Activated CD4-positive, alpha-beta T cell treated with anti-CD3 and anti-CD28 coated beads, Interleukin-2, amount 10 ng/mL, durations not matched to agents 7 days and 5 days (primary cell): ENCODE measurements around the gene URB1. TPM values are rescaled to one million over a fixed set of nuclear protein-coding genes. Genes with fewer than 3 reads are reported as not detected.
A peak's percentile ranks its signal among the peaks of the same experiment; 100 is the strongest.
"Not testable (repeated sequence)": the region's sequence is repeated elsewhere in the genome, so short reads cannot be mapped to it uniquely, and the experiment has no call there.

Experiments used
- CTCF ChIA-PET: fragments of 350-600 bp; sonication (Branson Sonifier 250); formaldehyde crosslinking; loops from one replicate; lab custom pipeline; 2021; ENCODE audit warnings: antibody characterized with exemption; lab: Charles Lee
- POLR2A ChIA-PET: fragments of 350-600 bp; sonication (Branson Sonifier 250); formaldehyde crosslinking; loops from one replicate; lab custom pipeline; 2021; ENCODE audit warnings: antibody characterized with exemption; lab: Charles Lee
- DNase-seq: peaks from one replicate; pipeline ENCODE4 v3.0.0-alpha.2; 2020
- H3K27ac Mint-ChIP-seq: one replicate; pipeline ENCODE4 v1.8.0; 2021; ENCODE audit warnings: mild to moderate bottlenecking, moderate library complexity, mixed read lengths
- H3K27me3 Mint-ChIP-seq: one replicate; pipeline ENCODE4 v1.8.0; 2021; ENCODE audit warnings: mixed read lengths
- H3K36me3 Mint-ChIP-seq: one replicate; pipeline ENCODE4 v1.8.0; 2021; ENCODE audit warnings: low read depth, mixed read lengths
- H3K4me1 Mint-ChIP-seq: one replicate; pipeline ENCODE4 v1.8.0; 2021; ENCODE audit warnings: mixed read lengths
- H3K4me3 Mint-ChIP-seq: one replicate; pipeline ENCODE4 v1.8.0; 2021; ENCODE audit warnings: mild to moderate bottlenecking, moderate library complexity, mixed read lengths
- H3K9me3 Mint-ChIP-seq: one replicate; pipeline ENCODE4 v1.8.0; 2021; ENCODE audit warnings: mixed read lengths
- total RNA-seq, 2 experiments: library from RNA; stranded (reverse); gene quantifications; one replicate each; pipeline ENCODE4 v1.2.3, GENCODE V29; 2021

Gene URB1
- 10 to 100 TPM; 16.3 to 16.9 TPM for total RNA-seq

GRCh38 chr21:32392880-32393676 lies at the start of gene URB1:
Gene URB1, minus strand, starts transcription at chr21:32393012. Its CDS starts 102 bp downstream, at chr21:32392910.
- peak within 1 kb of the TSS; percentile 94 for H3K27ac Mint-ChIP-seq
- no peaks in the 10 kb centered on the region for H3K9me3 Mint-ChIP-seq
- peaks cover 51% of the 10 kb centered on the region for H3K4me1 Mint-ChIP-seq
- DNase-seq, result peak; percentile 94
- H3K36me3 Mint-ChIP-seq, result peaks cover 18% of the 10 kb centered on the region
- H3K27me3 Mint-ChIP-seq, result peaks cover 8% of the 10 kb centered on the region
- ChIA-PET CTCF (no interaction called here), POLR2A (no interaction called here)
- peak within 1 kb of the TSS; percentile 83 for H3K4me3 Mint-ChIP-seq

GRCh38 chr21:32437729-32438128 lies 44.9 kb upstream of the URB1 start:
- H3K36me3 Mint-ChIP-seq, result no peaks in the 10 kb centered on the region
- ChIA-PET CTCF (interaction anchor here (0.5 kb wide), 1 partner anchor 78 kb away, joined by 6 read pairs; no protein-coding TSS in a partner anchor), POLR2A (no interaction called here)
- no peak overlapping the region for H3K4me3 Mint-ChIP-seq
- H3K9me3 Mint-ChIP-seq, result peaks cover 2% of the 10 kb centered on the region
- H3K27ac Mint-ChIP-seq, result no peak overlapping the region
- peaks cover 8% of the 10 kb centered on the region for H3K4me1 Mint-ChIP-seq
- H3K27me3 Mint-ChIP-seq, result no peaks in the 10 kb centered on the region
- DNase-seq, result no peak

GRCh38 chr21:32432982-32433660 lies 40.3 kb upstream of the URB1 start:
- H3K4me3 Mint-ChIP-seq, POLR2A ChIA-PET: not testable (repeated sequence)

GRCh38 chr21:32427958-32428623 lies 35.3 kb upstream of the URB1 start:
- H3K27ac Mint-ChIP-seq, result no peak overlapping the region
- H3K27me3 Mint-ChIP-seq, result no peaks in the 10 kb centered on the region
- H3K4me1 Mint-ChIP-seq, result no peaks in the 10 kb centered on the region
- H3K4me3 Mint-ChIP-seq, result no peak overlapping the region
- DNase-seq, result no peak
- peaks cover 2% of the 10 kb centered on the region for H3K9me3 Mint-ChIP-seq
- H3K36me3 Mint-ChIP-seq, result peaks cover 3% of the 10 kb centered on the region
- ChIA-PET CTCF (interaction anchor here (1.7 kb wide), 1 partner anchor 10 kb away, joined by 3 read pairs; no protein-coding TSS in a partner anchor), POLR2A (no interaction called here)

More at GRCh38 chr21:32432982-32433660, 40.3 kb upstream of the URB1 start:
- DNase-seq, H3K27ac Mint-ChIP-seq, H3K36me3 Mint-ChIP-seq, CTCF ChIA-PET, H3K4me1 Mint-ChIP-seq, H3K27me3 Mint-ChIP-seq, H3K9me3 Mint-ChIP-seq: not testable (repeated sequence)

GRCh38 chr21:32426592-32427051 lies 33.8 kb upstream of the URB1 start:
- no peak overlapping the region for H3K27ac Mint-ChIP-seq
- CTCF ChIA-PET, result interaction anchor here (1.2 kb wide), 1 partner anchor 174 kb away, joined by 4 read pairs; no protein-coding TSS in a partner anchor
- no peaks in the 10 kb centered on the region for H3K27me3 Mint-ChIP-seq
- peaks cover 4% of the 10 kb centered on the region for H3K36me3 Mint-ChIP-seq
- no peak for DNase-seq
- H3K4me1 Mint-ChIP-seq, result no peaks in the 10 kb centered on the region
- POLR2A ChIA-PET, result no interaction called here
- peaks cover 5% of the 10 kb centered on the region for H3K9me3 Mint-ChIP-seq
- H3K4me3 Mint-ChIP-seq, result no peak overlapping the region

GRCh38 chr21:32426066-32426465 lies 33.3 kb upstream of the URB1 start:
- Mint-ChIP-seq H3K27ac (no peak overlapping the region), H3K9me3 (peaks cover 5% of the 10 kb centered on the region), H3K4me1 (no peaks in the 10 kb centered on the region), H3K27me3 (no peaks in the 10 kb centered on the region), H3K36me3 (peaks cover 4% of the 10 kb centered on the region), H3K4me3 (no peak overlapping the region)
- POLR2A ChIA-PET, result no interaction called here
- DNase-seq, result no peak
- CTCF ChIA-PET, result interaction anchor here (1.1 to 1.2 kb wide), 2 partner anchors 20 to 175 kb away, joined by 4 read pairs; no protein-coding TSS in a partner anchor

GRCh38 chr21:32425628-32426027 lies 32.8 kb upstream of the URB1 start:
- CTCF ChIA-PET, result interaction anchor here (1.1 to 1.2 kb wide), 2 partner anchors 20 to 175 kb away, joined by 4 read pairs; no protein-coding TSS in a partner anchor
- H3K4me3 Mint-ChIP-seq, result no peak overlapping the region
- no peaks in the 10 kb centered on the region for H3K27me3 Mint-ChIP-seq
- POLR2A ChIA-PET, result no interaction called here
- DNase-seq, result no peak
- H3K36me3 Mint-ChIP-seq, result peaks cover 4% of the 10 kb centered on the region
- H3K27ac Mint-ChIP-seq, result no peak overlapping the region
- peaks cover 5% of the 10 kb centered on the region for H3K9me3 Mint-ChIP-seq
- H3K4me1 Mint-ChIP-seq, result no peaks in the 10 kb centered on the region

- no peak overlapping the region for H3K4me3 Mint-ChIP-seq
- H3K27me3 Mint-ChIP-seq, result no peaks in the 10 kb centered on the region
- ChIA-PET POLR2A (no interaction called here), CTCF (no interaction called here)
- H3K4me1 Mint-ChIP-seq, result no peaks in the 10 kb centered on the region
- DNase-seq, result no peak
- peaks cover 3% of the 10 kb centered on the region for H3K9me3 Mint-ChIP-seq
- peaks cover 2% of the 10 kb centered on the region for H3K36me3 Mint-ChIP-seq
- no peak overlapping the region for H3K27ac Mint-ChIP-seq
Measured at GRCh38 chr21:32424674-32425073, 31.9 kb upstream of the URB1 start.

- Mint-ChIP-seq H3K27me3 (no peaks in the 10 kb centered on the region), H3K4me3 (no peak overlapping the region), H3K27ac (no peak overlapping the region), H3K36me3 (peaks cover 2% of the 10 kb centered on the region), H3K4me1 (no peaks in the 10 kb centered on the region), H3K9me3 (peaks cover 3% of the 10 kb centered on the region)
- no peak for DNase-seq
- ChIA-PET POLR2A (no interaction called here), CTCF (no interaction called here)
Measured at GRCh38 chr21:32424191-32424535, 31.4 kb upstream of the URB1 start.

- H3K27me3 Mint-ChIP-seq, result no peaks in the 10 kb centered on the region
- no peak overlapping the region for H3K27ac Mint-ChIP-seq
- no peak overlapping the region for H3K4me3 Mint-ChIP-seq
- H3K4me1 Mint-ChIP-seq, result no peaks in the 10 kb centered on the region
- ChIA-PET CTCF (interaction anchor here (0.6 kb wide), 1 partner anchor 49 kb away, joined by 4 read pairs; no protein-coding TSS in a partner anchor), POLR2A (interaction anchor here (0.6 kb wide), 1 partner anchor 61 kb away, joined by 3 read pairs; no protein-coding TSS in a partner anchor)
- peaks cover 2% of the 10 kb centered on the region for H3K36me3 Mint-ChIP-seq
- H3K9me3 Mint-ChIP-seq, result peaks cover 3% of the 10 kb centered on the region
- no peak for DNase-seq
Measured at GRCh38 chr21:32423320-32424190, 30.7 kb upstream of the URB1 start.

- H3K27ac Mint-ChIP-seq, result no peak overlapping the region
- ChIA-PET CTCF (no interaction called here), POLR2A (no interaction called here)
- no peaks in the 10 kb centered on the region for H3K27me3 Mint-ChIP-seq
- H3K9me3 Mint-ChIP-seq, result peaks cover 3% of the 10 kb centered on the region
- H3K4me1 Mint-ChIP-seq, result no peaks in the 10 kb centered on the region
- peaks cover 2% of the 10 kb centered on the region for H3K36me3 Mint-ChIP-seq
- H3K4me3 Mint-ChIP-seq, result no peak overlapping the region
- DNase-seq, result no peak
Measured at GRCh38 chr21:32422064-32422463, 29.3 kb upstream of the URB1 start.

GRCh38 chr21:32418146-32418545 lies 25.3 kb upstream of the URB1 start:
- H3K9me3 Mint-ChIP-seq, result peaks cover 3% of the 10 kb centered on the region
- H3K4me1 Mint-ChIP-seq, result peaks cover 13% of the 10 kb centered on the region
- no peaks in the 10 kb centered on the region for H3K27me3 Mint-ChIP-seq

More at GRCh38 chr21:32418146-32418545, 25.3 kb upstream of the URB1 start:
- Mint-ChIP-seq H3K4me3 (no peak overlapping the region), H3K36me3 (peaks cover 2% of the 10 kb centered on the region), H3K27ac (no peak overlapping the region)
- no peak for DNase-seq
- ChIA-PET POLR2A (no interaction called here), CTCF (interaction anchor here (1.0 kb wide), 1 partner anchor 11 kb away, joined by 3 read pairs; no protein-coding TSS in a partner anchor)
